GM21447 (cell line): ENCODE measurements around the gene TEX38.
A peak's percentile ranks its signal among the peaks of the same experiment; 100 is the strongest.
"Not testable (repeated sequence)": the region's sequence is repeated elsewhere in the genome, so short reads cannot be mapped to it uniquely, and the experiment has no call there.

Experiments
- ATAC-seq: cut with Tn5 transposase; IDR thresholded peaks from one replicate; pipeline ENCODE4 v1.9.1; 2021; ENCODE audit not compliant: unreplicated experiment

The TEX38 gene

DNA sequence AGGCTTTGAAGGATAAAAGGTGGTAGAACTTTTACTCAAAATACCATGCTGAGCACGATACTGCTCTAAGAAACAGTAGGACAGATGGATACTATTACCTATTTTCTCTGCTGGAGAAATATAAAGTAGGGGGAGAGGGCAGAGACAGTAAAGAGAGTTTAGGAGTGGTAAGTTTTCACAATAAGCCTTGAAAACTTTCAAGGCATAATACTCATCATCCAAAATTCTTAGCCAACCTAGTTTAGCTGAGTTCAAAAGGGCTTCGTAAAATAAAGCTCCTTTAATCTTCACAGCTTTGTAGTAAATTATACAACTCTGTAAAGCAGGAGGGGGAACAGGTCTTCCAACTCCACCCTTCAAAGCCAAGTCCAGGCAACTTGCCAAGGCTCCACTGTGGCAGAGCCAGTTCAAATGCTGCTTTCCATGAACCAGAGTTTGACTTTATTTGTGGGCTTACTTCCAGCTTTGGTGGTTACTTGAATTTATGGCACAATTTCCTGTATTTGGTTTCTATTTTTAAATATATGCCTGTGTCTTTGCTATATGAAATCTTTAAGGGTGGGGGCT lies 15.5 kb downstream of the TEX38 start:
- ATAC-seq = no peak

GRCh38 chr1:46687921-46688509 lies 16.4 kb downstream of the TEX38 start:
- ATAC-seq = no peak

DNA sequence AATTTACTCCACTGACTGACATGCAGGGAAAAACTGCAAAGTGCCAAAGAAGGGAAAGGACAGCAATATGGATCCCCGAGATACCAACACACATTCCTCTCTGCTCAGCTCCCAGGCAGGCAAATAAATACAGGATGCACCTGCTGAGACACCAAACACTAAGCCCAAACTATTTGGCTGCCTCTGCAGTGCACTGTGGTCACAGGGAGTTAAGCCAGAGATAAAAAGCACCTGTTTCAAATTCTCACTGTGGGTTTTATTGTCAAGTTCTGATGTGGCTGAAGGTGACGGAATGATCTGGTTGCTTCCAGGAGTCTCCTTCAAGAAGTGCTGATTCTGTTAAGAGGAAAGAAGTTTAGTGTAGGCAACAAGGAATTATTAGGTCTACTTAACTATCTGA lies 17.7 kb downstream of the TEX38 start:
- no peak for ATAC-seq

DNA sequence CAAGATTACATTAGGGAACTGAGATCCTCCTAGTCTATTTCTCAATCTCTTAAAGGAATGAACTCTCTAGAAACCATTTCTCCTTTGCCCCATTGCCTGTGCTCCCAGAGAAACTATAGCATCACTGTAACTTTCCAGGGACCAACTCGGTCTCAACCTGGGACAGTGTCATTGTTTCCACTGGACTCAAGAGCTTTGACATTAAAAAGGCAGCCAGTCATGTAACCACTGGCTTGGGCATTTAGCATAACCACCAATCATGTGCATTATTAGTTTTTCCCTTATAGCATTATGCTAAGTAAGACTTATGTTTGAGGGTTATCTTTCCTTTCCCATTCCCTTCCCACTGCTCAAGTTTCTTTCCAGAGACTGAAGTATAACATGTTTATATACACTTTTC lies 18.2 kb downstream of the TEX38 start:
- no peak for ATAC-seq

DNA sequence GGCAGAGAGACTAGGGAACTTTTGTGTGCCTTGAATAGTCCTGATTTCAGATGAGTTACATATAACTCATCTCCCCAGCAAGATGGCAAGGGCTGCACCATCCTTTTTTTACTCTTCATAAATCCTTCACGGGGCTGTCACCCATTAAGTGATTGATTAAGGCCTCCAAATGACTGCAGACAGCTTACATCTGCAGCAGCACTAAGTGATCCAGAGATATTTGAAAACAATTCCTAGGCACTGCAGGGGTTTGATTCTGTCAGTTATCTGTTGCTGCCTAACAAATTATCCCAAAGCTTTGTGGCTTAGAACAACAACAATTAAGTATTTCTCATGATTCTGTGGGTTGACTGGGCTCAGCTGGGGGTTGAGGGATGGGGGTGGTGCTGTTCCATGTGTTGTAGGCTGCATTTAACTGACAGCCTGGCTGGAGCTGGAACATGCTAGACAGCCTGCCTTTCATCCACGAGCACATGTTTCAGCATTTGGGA lies 19.3 kb downstream of the TEX38 start:
- ATAC-seq = no peak

DNA sequence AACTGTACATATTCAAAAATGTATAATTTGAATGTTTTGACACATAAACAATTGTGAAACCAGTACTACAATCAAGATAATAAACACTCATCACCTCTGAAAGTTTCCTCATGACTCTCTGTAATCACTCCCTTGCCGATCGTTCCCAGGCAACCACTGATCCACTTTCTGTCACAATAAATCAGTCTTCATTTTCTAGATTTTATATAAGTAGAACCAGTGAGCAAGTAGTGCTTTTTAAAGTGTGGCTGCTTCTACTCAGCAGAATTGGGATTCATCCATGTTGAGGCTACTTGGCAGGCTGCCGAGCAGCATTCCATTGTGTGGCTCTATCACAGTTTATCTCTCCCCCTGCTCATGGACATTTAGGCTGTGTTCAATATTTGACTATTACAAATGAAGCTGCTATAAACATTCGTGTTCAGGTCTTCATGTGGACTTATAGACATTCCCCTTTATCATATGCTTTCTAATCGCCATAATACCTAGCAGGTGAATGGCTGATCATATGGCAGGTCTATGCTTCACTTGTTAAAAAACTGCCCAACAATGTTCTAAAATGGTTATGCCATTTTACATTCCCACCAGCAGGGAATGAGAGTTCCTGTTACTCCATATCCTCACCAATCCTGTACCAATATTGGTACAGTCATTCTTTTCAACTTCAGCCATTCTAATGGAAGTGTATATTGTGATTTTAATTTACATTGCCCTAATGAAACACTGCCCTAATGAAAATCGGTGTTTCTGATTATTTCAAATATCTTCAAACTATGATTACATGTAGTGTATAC lies 20.5 kb downstream of the TEX38 start:
- ATAC-seq = no peak

DNA sequence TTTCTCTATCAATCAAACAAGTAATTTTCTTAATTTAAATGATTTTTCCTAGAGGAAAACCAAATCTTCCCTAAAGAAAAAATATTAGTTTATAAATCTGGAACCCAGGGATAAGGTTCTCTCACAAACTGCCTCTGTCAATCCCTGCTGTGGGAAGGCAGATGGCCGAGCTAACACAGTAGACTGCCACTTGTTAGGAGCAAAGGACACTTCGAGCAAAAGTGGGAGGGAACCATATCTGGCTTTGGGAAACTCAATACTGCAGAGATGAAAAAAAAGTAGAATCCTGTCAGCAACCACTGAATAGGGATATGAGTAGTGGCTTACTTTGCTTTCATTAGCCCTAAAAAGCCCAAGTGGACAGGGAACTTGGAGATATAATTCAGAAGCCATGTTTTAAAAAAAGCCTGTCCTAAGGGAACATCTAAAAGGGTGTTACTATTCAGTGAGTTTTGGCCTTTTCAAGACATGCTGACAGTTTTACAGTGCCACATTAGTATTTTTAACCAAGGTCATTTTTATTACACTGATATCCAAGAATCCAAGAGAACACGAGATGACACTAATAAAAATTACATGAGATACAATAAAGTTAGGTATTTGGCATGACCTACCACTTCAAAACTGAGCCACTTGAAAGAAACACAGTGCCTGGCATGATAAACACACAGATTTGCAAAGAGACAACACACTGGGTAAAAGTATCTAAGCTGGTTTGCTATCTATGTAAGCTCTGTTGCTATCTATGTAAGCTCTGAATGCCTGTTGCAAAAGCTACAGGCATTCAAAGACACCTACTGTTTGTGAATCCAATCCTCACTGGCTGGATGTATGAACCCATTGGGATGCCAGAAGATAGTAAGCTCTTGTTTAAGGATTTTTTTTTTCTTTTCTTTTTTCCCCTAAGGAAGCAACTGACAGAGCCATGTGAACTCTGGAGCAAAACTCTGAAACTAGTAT lies 21.4 kb downstream of the TEX38 start:
- ATAC-seq = no peak

DNA sequence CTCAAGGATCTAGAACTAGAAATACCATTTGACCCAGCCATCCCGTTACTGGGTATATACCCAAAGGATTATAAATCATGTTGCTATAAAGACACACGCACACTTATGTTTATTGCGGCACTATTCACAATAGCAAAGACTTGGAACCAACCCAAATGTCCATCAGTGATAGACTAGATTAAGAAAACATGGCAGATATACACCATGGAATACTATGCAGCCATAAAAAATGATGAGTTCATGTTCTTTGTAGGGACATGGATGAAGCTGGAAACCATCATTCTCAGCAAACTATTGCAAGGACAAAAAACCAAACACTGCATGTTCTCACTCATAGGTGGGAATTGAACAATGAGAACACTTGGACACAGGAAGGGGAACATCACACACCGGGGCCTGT lies 23.0 kb downstream of the TEX38 start:
- ATAC-seq = not testable (repeated sequence)

- no peak for ATAC-seq
These were observed 25.4 kb downstream of the TEX38 start for GRCh38 chr1:46697053-46697452.

- no peak for ATAC-seq
These were observed 28.0 kb downstream of the TEX38 start for GRCh38 chr1:46699666-46700065.

- no peak for ATAC-seq
These were observed 32.4 kb downstream of the TEX38 start for GRCh38 chr1:46703927-46704641.

DNA sequence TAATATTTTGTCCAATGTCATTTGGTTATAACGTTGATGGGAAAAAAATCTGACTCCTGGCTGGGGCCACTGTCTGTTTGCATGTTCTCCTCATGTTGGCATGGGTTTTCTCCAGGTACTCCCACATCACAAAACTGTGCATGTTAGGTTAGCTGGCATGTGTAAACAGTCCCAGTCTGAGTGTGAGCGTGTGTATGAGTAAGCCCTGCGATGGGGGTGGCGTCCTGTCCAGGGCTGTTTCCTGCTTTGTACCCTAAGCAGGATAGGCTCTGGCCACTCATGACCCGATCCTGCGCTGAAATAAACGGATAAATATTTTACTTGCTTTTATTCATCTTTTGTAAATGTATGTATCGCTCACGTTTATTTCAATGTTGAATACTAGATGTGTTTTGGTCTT lies 33.8 kb downstream of the TEX38 start:
- no peak for ATAC-seq

GRCh38 chr1:46708121-46708520 lies 36.5 kb downstream of the TEX38 start:
- no peak for ATAC-seq

DNA sequence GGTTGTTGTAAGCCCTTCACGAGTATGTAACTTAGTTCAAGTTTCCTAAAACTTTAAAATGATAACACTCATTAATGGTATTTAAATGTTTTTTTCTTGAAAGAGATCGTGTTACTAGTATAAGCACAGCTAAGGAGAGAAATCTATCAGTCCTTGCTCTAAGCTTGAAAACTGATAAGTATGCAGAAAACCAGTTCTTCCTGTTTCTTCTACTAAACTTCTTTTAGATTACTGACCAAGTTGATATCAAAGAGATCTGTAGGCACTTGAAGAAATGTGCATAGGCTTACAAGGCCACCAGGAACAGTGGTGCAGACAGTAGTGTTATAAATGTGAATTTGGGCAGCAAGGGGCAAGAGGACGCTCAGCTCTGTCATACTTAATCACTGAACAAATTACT lies 43.3 kb downstream of the TEX38 start:
- ATAC-seq = no peak

GRCh38 chr1:46717654-46718053 lies 46.0 kb downstream of the TEX38 start:
- no peak for ATAC-seq

- ATAC-seq = peak; percentile 22
These were observed 46.7 kb downstream of the TEX38 start for GRCh38 chr1:46718340-46718726.

DNA sequence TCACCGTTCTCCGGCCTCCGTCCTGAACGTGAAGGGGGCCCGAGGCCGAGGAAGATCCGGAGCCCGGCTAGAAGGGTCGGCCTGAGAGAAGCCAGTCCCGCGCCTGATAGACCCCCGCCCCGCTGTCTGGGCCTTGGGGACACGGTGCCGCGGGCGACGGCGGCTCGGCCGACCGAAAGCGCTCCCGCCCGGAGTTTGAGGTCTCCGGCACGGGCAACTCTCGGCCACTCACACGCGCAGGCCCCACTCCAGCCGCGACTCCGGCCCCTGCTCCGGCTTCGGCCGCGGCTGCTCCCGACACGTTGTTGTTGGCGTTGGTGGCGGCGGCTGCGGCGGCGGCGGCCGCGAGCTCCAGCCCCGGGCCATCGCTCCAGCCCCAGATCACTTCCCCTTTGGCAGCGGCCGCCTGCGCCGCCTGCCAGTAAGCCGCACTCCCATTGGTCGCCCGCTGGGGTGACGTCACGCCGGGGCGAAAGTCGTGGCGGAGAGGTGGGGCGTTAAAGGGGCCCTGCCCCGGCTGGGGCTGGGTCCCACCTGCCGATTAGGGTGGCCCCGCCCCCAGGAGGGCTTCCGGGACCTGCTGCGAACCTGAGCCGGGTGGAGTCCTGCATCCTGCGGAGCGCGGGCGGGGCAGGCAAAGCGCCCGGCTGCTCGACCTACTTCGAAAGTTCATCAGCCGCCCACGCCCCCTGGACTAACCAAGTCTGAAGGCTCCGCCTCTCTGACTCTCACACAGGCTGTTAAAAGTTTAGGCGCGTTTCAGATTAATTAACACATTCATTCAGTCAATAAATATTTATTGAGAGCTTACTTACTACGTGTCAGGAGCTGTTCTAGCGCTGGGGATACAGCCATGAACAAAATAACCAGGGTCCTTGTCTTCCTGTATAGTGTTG lies 47.3 kb downstream of the TEX38 start, which contains the start of gene EFCAB14:
TSS of gene EFCAB14 (minus strand) at position 388 of the 896 bp plus-strand sequence. CDS start 1,027 bp downstream, outside the sequence.
- peak; percentile 91 for ATAC-seq

DNA sequence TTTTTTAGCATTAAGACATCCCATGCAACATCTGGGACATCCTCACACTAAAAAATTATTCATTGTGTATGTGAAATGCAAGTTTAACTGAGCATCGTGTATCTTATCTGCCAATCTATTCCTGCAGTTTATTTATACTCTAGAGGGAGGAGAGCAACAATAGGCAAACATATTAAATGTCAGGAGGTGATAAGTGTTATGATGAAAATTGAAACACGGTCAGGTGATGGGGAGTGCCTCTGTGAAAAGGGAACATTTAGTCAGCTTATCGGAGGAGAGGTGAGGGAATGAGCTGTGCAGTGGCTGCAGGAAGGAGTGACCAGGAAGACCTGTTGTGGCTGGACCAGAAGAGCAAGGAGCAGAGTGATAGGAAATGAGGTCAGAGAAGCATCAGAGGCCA lies 48.0 kb downstream of the TEX38 start:
- ATAC-seq = no peak

DNA sequence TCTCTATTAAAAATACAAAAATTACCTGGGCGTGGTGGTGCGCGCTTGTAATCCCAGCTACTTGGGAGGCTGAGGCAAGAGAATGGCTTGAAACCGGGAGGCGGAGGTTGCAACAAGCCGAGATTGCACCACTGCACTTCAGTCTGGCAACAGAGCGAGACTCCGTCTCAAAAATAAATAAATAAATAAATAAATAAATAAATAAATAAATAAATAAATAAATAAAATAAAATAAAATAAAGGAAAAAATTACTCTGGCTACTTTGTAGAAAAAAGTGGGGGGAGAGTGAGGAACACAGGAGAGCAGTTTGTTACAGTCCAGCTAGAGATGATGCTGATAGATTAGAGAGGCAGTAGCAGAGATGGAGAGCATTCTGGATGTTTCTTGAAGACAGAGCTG lies 48.7 kb downstream of the TEX38 start:
- ATAC-seq = not testable (repeated sequence)
